Chondrocyte (in vitro differentiated cells): Measurements from ENCODE around the gene POLR3G. TPM values are rescaled to one million over a fixed set of nuclear protein-coding genes. Genes with fewer than 3 reads are reported as not detected.

Source experiments
- DNase-seq: peaks from one replicate; pipeline ENCODE4 v3.0.0; 2021; ENCODE audit warnings: mixed read lengths, low spot score
- H3K27ac Mint-ChIP-seq: one replicate; pipeline ENCODE4 v1.8.0; 2021; ENCODE audit warnings: mild to moderate bottlenecking, moderate library complexity, mixed read lengths; ENCODE audit not compliant: unreplicated experiment
- H3K27me3 Mint-ChIP-seq: 2 replicates; pipeline ENCODE4 v1.8.0; 2021; ENCODE audit warnings: low read depth, mixed read lengths
- H3K36me3 Mint-ChIP-seq: 2 replicates; pipeline ENCODE4 v1.8.0; 2021; ENCODE audit warnings: low read depth, mixed read lengths
- H3K4me1 Mint-ChIP-seq: 2 replicates; pipeline ENCODE4 v1.8.0; 2021; ENCODE audit warnings: low read depth, mild to moderate bottlenecking, mixed read lengths
- H3K4me3 Mint-ChIP-seq: one replicate; pipeline ENCODE4 v1.8.0; 2021; ENCODE audit warnings: mild to moderate bottlenecking, moderate library complexity, mixed read lengths; ENCODE audit not compliant: unreplicated experiment
- H3K9me3 Mint-ChIP-seq: 2 replicates; pipeline ENCODE4 v1.8.0; 2021; ENCODE audit warnings: low read depth, mixed read lengths
- CTCF ChIP-seq: fragments of 200-600 bp; sonication (generic); IDR thresholded peaks from 2 replicates; pipeline ENCODE4 v1.5.0; 2021; ENCODE audit warnings: antibody characterized with exemption, mild to moderate bottlenecking, moderate library complexity
- total RNA-seq: library from RNA; stranded (reverse); gene quantifications from 3 replicates; pipeline ENCODE4 v1.2.1, GENCODE V29; 2021

POLR3G gene
- total RNA-seq, 1 donor from 2014 or later: 1.5 TPM

- DNase-seq: no peak
- Mint-ChIP-seq H3K27me3 (peaks cover 32% of the 10 kb centered on the region), H3K4me1 (peaks cover 6% of the 10 kb centered on the region), H3K36me3 (no peaks in the 10 kb centered on the region), H3K9me3 (no peaks in the 10 kb centered on the region), H3K4me3 (no peak overlapping the region), H3K27ac (no peak overlapping the region)
- TF ChIP-seq CTCF: no peak
These were observed 76.3 kb downstream of the POLR3G start for GRCh38 chr5:90550963-90551362.

GRCh38 chr5:90551376-90551775 lies 76.7 kb downstream of the POLR3G start:
- Mint-ChIP-seq H3K36me3 (peaks cover 1% of the 10 kb centered on the region), H3K27ac (no peak overlapping the region), H3K27me3 (peaks cover 36% of the 10 kb centered on the region), H3K4me1 (peaks cover 6% of the 10 kb centered on the region), H3K4me3 (no peak overlapping the region), H3K9me3 (no peaks in the 10 kb centered on the region)
- TF ChIP-seq CTCF: no peak
- DNase-seq: no peak

- Mint-ChIP-seq H3K4me3 (no peak overlapping the region), H3K36me3 (peaks cover 1% of the 10 kb centered on the region), H3K4me1 (peaks cover 10% of the 10 kb centered on the region), H3K27ac (no peak overlapping the region), H3K27me3 (peaks cover 59% of the 10 kb centered on the region), H3K9me3 (no peaks in the 10 kb centered on the region)
- TF ChIP-seq CTCF: no peak
- DNase-seq: no peak
These were observed 79.0 kb downstream of the POLR3G start for GRCh38 chr5:90553711-90554110.

GRCh38 chr5:90554358-90555006 lies 79.8 kb downstream of the POLR3G start:
- Mint-ChIP-seq H3K27me3 (peaks cover 63% of the 10 kb centered on the region), H3K27ac (no peak overlapping the region), H3K9me3 (no peaks in the 10 kb centered on the region), H3K4me3 (no peak overlapping the region), H3K4me1 (peaks cover 11% of the 10 kb centered on the region), H3K36me3 (peaks cover 1% of the 10 kb centered on the region)
- DNase-seq: no peak
- no peak for TF ChIP-seq CTCF

- Mint-ChIP-seq H3K4me1 (peaks cover 11% of the 10 kb centered on the region), H3K4me3 (no peak overlapping the region), H3K27ac (no peak overlapping the region), H3K9me3 (no peaks in the 10 kb centered on the region), H3K36me3 (peaks cover 1% of the 10 kb centered on the region), H3K27me3 (peaks cover 68% of the 10 kb centered on the region)
- no peak for TF ChIP-seq CTCF
- DNase-seq: no peak
These were observed 81.0 kb downstream of the POLR3G start for GRCh38 chr5:90555666-90556065.
